Measurements from ENCODE around the gene PCMT1. TPM values are rescaled to one million over a fixed set of nuclear protein-coding genes. Genes with fewer than 3 reads are reported as not detected.

Gene PCMT1
- total RNA-seq, 6 donors from 2014 or later, result 25.1 to 129 (median 68.1) TPM

DNA sequence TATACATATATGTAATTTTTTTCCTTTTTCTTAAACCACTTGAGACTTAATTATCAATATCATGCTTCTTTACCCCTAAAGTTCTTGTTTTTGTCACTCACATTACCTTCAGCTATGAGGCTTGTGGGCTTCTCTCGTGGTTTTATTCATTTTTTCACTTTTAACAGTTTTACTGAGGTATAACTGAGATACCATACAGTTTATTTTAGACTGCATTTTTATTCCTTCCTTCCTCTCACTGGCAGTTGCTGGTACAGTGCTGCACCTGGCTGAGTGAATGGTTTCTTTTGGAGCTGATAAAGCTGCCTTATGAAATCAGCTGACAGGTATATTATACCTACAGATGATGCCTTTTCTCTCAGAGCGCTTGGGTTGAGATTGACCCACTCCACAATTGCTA, 60.3 kb downstream of the PCMT1 start:
- no peaks in the 10 kb centered on the region for H3K27me3 ChIP-seq
- no peaks in the 10 kb centered on the region for H3K4me1 ChIP-seq
- no peak overlapping the region for H3K27ac ChIP-seq
- H3K9me3 ChIP-seq, result no peaks in the 10 kb centered on the region
- H3K36me3 ChIP-seq, result peaks cover 0 to 44% (median 16%) of the 10 kb centered on the region in 4 donors
- 64 to 85% methylated on average over 2 of the region's 2 CpGs for WGBS, 2 donors
- DNase-seq (no peak), ATAC-seq (ENCODE audit: low FRiP score in 2 of 2) (no peak)
- TF ChIP-seq POLR2A (IDR thresholded peaks at IDR 0.05) (no peak), POLR2AphosphoS5 (IDR thresholded peaks at IDR 0.05) (no peak), EP300 (IDR thresholded peaks at IDR 0.05) (no peak)
- TF ChIP-seq, protein P1, sequence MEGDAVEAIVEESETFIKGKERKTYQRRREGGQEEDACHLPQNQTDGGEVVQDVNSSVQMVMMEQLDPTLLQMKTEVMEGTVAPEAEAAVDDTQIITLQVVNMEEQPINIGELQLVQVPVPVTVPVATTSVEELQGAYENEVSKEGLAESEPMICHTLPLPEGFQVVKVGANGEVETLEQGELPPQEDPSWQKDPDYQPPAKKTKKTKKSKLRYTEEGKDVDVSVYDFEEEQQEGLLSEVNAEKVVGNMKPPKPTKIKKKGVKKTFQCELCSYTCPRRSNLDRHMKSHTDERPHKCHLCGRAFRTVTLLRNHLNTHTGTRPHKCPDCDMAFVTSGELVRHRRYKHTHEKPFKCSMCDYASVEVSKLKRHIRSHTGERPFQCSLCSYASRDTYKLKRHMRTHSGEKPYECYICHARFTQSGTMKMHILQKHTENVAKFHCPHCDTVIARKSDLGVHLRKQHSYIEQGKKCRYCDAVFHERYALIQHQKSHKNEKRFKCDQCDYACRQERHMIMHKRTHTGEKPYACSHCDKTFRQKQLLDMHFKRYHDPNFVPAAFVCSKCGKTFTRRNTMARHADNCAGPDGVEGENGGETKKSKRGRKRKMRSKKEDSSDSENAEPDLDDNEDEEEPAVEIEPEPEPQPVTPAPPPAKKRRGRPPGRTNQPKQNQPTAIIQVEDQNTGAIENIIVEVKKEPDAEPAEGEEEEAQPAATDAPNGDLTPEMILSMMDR (IDR thresholded peaks at IDR 0.05), result no peak
- H3K4me3 ChIP-seq, result no peak overlapping the region

- H3K27me3 ChIP-seq, result no peaks in the 10 kb centered on the region
- TF ChIP-seq, protein P1 (IDR thresholded peaks at IDR 0.05), result no peak
- 89 to 91% methylated on average over 3 of the region's 3 CpGs for WGBS, 2 donors
- H3K27ac ChIP-seq, result no peak overlapping the region
- H3K4me3 ChIP-seq, result no peak overlapping the region
- no peak for DNase-seq
- no peaks in the 10 kb centered on the region for H3K9me3 ChIP-seq
- H3K36me3 ChIP-seq, result peaks cover 0 to 40% (median 12%) of the 10 kb centered on the region in 4 donors
- no peaks in the 10 kb centered on the region for H3K4me1 ChIP-seq
- ATAC-seq (ENCODE audit: low FRiP score in 2 of 2), result no peak
Observed at GRCh38 chr6:149813351-149813750, 63.8 kb downstream of the PCMT1 start.

DNA sequence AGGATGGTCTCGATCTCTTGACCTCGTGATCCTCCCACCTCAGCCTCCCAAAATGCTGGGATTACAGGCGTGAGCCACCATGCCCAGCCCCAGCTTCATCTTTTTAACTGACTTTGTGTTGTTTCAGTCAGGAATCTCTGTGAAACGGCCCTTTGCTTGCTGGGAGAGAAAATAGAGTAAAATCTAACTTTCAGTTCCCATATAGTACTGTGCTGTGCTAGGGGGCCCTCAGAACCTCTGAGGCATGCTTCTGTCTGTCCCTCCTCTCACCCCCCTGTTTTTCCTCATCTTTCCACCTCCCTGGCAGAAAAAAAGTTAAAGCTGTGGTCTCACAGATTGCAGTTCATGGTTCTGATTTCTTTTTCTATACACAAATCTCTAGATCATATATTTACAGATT, 66.2 kb downstream of the PCMT1 start:
- WGBS, 2 donors, result 94 to 98% methylated on average over 4 of the region's 4 CpGs
- Histone ChIP-seq H3K9me3 (no peaks in the 10 kb centered on the region), H3K27ac (no peak overlapping the region), H3K4me1 (no peaks in the 10 kb centered on the region), H3K4me3 (no peak overlapping the region), H3K27me3 (no peaks in the 10 kb centered on the region), H3K36me3 (peaks cover 0 to 28% (median 10%) of the 10 kb centered on the region in 4 donors)
- DNase-seq (no peak), ATAC-seq (ENCODE audit: low FRiP score in 2 of 2) (no peak)
- no peak for TF ChIP-seq POLR2A (IDR thresholded peaks at IDR 0.05)
- TF ChIP-seq, protein P1 (IDR thresholded peaks at IDR 0.05), result no peak
- no peak for TF ChIP-seq EP300 (IDR thresholded peaks at IDR 0.05)
- no peak for TF ChIP-seq POLR2AphosphoS5 (IDR thresholded peaks at IDR 0.05)

GRCh38 chr6:149820506-149820905, 71.0 kb downstream of the PCMT1 start:
- no peak for ATAC-seq (ENCODE audit: low FRiP score in 2 of 2)
- Histone ChIP-seq H3K4me1 (no peaks in the 10 kb centered on the region), H3K36me3 (peaks cover 0 to 26% (median under 1%) of the 10 kb centered on the region in 4 donors), H3K27me3 (no peaks in the 10 kb centered on the region), H3K4me3 (no peak overlapping the region), H3K9me3 (no peaks in the 10 kb centered on the region), H3K27ac (no peak overlapping the region)
- DNase-seq, result no peak
- WGBS, 2 donors, result 94 to 95% methylated on average over 7 of the region's 7 CpGs
- no peak for TF ChIP-seq POLR2A (IDR thresholded peaks at IDR 0.05)
- TF ChIP-seq POLR2AphosphoS5 (IDR thresholded peaks at IDR 0.05), result no peak
- TF ChIP-seq EP300 (IDR thresholded peaks at IDR 0.05), result no peak
- TF ChIP-seq, protein P1 (IDR thresholded peaks at IDR 0.05), result no peak

GRCh38 chr6:149821492-149821891, 72.0 kb downstream of the PCMT1 start:
- Histone ChIP-seq H3K9me3 (no peaks in the 10 kb centered on the region), H3K4me3 (no peak overlapping the region), H3K27ac (no peak overlapping the region), H3K27me3 (no peaks in the 10 kb centered on the region), H3K4me1 (no peaks in the 10 kb centered on the region), H3K36me3 (peaks cover 0 to 36% (median 4%) of the 10 kb centered on the region in 4 donors)
- no peak for ATAC-seq (ENCODE audit: low FRiP score in 2 of 2)
- DNase-seq, result no peak
- WGBS, 2 donors, result 88 to 100% methylated on average over 1 of the region's 1 CpG
- TF ChIP-seq EP300 (IDR thresholded peaks at IDR 0.05) (no peak), POLR2A (IDR thresholded peaks at IDR 0.05) (no peak), POLR2AphosphoS5 (IDR thresholded peaks at IDR 0.05) (no peak)
- TF ChIP-seq, protein P1 (IDR thresholded peaks at IDR 0.05), result no peak
